ENCODE results near the gene SPOCK1. TPM values are rescaled to one million over a fixed set of nuclear protein-coding genes. Genes with fewer than 3 reads are reported as not detected.

SPOCK1 gene
- total RNA-seq, 1 experiment from 2014 or later = 10.9 TPM

DNA sequence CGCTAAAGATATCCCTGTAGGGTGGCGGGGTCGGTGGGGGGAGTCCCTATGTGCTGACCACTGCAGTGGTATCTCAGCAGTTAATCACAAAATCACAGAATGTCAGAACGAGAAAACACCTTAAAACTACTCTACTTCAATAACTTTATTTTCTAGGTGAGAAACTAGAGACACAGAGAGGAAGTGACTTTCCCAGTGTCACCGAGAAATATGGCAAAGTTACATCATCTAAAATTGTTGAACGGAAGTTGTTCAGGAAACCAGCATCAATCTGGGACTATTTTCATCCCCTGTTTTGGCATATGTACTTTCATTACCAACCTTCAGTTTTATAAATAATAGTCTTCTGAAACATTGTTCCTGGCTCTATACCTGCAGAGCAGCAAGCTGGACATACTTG is 384.0 kb downstream of the SPOCK1 start:
- Histone ChIP-seq H3K79me1 (ENCODE audit: insufficient read depth, low read depth, low read length, poor library complexity, severe bottlenecking) (no peaks in the 10 kb centered on the region), H3K9ac (ENCODE audit: extremely low read depth, insufficient read length, low read length) (no peak overlapping the region), H4K91ac (ENCODE audit: insufficient read length, low read depth, low read length) (no peak overlapping the region), H3K18ac (ENCODE audit: insufficient read length, low read depth, low read length) (no peak overlapping the region), H3K23ac (ENCODE audit: insufficient read length, low read depth, low read length) (no peak overlapping the region), H2BK12ac (ENCODE audit: insufficient read length, low read depth, low read length) (no peak overlapping the region), H3K56ac (ENCODE audit: insufficient read length, low read depth, low read length) (no peak overlapping the region), H4K5ac (ENCODE audit: insufficient read length, low read depth, low read length) (no peak overlapping the region), H2AFZ (ENCODE audit: low read length) (no peak overlapping the region), H2BK120ac (ENCODE audit: low read depth, low read length, poor library complexity, severe bottlenecking) (no peak overlapping the region), H3K4ac (ENCODE audit: low read depth, low read length) (no peak overlapping the region), H3K14ac (ENCODE audit: insufficient read depth, low read length) (no peak overlapping the region), H2BK5ac (ENCODE audit: insufficient read length, low read length) (no peak overlapping the region), H3K4me1 (ENCODE audit: insufficient read depth, low read length) (no peaks in the 10 kb centered on the region), H3K4me2 (ENCODE audit: insufficient read depth, insufficient read length, low read length) (no peak overlapping the region), H2AK5ac (ENCODE audit: insufficient read length, low read length) (no peak overlapping the region), H3K27me3 (ENCODE audit: insufficient read depth, low read length) (no peaks in the 10 kb centered on the region), H2BK20ac (ENCODE audit: low read depth, low read length, poor library complexity, severe bottlenecking) (no peak overlapping the region), H3K9me3 (ENCODE audit: control insufficient read depth, low read depth, low read length) (no peaks in the 10 kb centered on the region), H4K20me1 (ENCODE audit: control insufficient read depth, insufficient read depth, insufficient read length) (no peaks in the 10 kb centered on the region), H3K27ac (ENCODE audit: insufficient read length, low read depth, low read length) (no peak overlapping the region), H3K23me2 (ENCODE audit: insufficient read length, low read depth, low read length, poor library complexity, severe bottlenecking) (no peaks in the 10 kb centered on the region), H4K8ac (replicated peaks; ENCODE audit: insufficient read length, low read depth, low read length) (no peak overlapping the region), H3K79me2 (ENCODE audit: insufficient read depth, low read length) (no peaks in the 10 kb centered on the region), H3T11ph (ENCODE audit: low read length) (no peak overlapping the region), H2BK15ac (ENCODE audit: low read depth, low read length) (no peak overlapping the region)
- DNase-seq = no peak
- H3K4me3 Mint-ChIP-seq = no peak overlapping the region
- H3K9me3 Mint-ChIP-seq = no peaks in the 10 kb centered on the region
- no peak overlapping the region for H3K27ac Mint-ChIP-seq
- WGBS (ENCODE audit: extremely low coverage, insufficient read length, low lambda C conversion rate) = no CpG with 5 or more reads among the region's 6 CpGs
- peaks cover 3% of the 10 kb centered on the region in 2 experiments; a peak in 3 of 4 replicates for H3K4me1 Mint-ChIP-seq
- H3K36me3 Mint-ChIP-seq (ENCODE audit: insufficient read depth in 1 of 3, low read depth in 3 of 3) = no peaks in the 10 kb centered on the region
- no peaks in the 10 kb centered on the region for H3K27me3 Mint-ChIP-seq (ENCODE audit: low read depth)
- TF ChIP-seq, protein P1, sequence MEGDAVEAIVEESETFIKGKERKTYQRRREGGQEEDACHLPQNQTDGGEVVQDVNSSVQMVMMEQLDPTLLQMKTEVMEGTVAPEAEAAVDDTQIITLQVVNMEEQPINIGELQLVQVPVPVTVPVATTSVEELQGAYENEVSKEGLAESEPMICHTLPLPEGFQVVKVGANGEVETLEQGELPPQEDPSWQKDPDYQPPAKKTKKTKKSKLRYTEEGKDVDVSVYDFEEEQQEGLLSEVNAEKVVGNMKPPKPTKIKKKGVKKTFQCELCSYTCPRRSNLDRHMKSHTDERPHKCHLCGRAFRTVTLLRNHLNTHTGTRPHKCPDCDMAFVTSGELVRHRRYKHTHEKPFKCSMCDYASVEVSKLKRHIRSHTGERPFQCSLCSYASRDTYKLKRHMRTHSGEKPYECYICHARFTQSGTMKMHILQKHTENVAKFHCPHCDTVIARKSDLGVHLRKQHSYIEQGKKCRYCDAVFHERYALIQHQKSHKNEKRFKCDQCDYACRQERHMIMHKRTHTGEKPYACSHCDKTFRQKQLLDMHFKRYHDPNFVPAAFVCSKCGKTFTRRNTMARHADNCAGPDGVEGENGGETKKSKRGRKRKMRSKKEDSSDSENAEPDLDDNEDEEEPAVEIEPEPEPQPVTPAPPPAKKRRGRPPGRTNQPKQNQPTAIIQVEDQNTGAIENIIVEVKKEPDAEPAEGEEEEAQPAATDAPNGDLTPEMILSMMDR (conservative IDR thresholded peaks at IDR 0.05) = no peak

Data from H9 (cell line).